CD4-positive, alpha-beta T cell (primary cell): ENCODE data around the gene TTLL6. TPM values are rescaled to one million over a fixed set of nuclear protein-coding genes. Genes with fewer than 3 reads are reported as not detected.

Experiments
- ATAC-seq: fragments of 200-7000 bp; cut with Tn5 transposase; one replicate; pipeline ENCODE4 v1.10.0; 2022; ENCODE audit warnings: mild to moderate bottlenecking; ENCODE audit not compliant: poor library complexity
- CTCF ChIA-PET: fragments of 350-600 bp; sonication (Branson Sonifier 250); formaldehyde crosslinking; loops from one replicate; lab custom pipeline; 2021; ENCODE audit warnings: antibody characterized with exemption, inconsistent platforms; lab: Charles Lee
- POLR2A ChIA-PET: fragments of 350-600 bp; sonication (Branson Sonifier 250); formaldehyde crosslinking; loops from one replicate; lab custom pipeline; 2021; ENCODE audit warnings: antibody characterized with exemption, inconsistent platforms; lab: Charles Lee
- DNase-seq, 14 experiments: peaks; one replicate each; pipeline ENCODE4 v3.0.0-alpha.2; 2013 to 2020; ENCODE audit warnings: mixed read lengths in 2 of 14
- H3K27ac ChIP-seq, 2 donors: one replicate each; pipeline versions ENCODE4 v1.5.1 to v1.7.0; 2013; ENCODE audit warnings: low read length in 2 of 2, low read depth in 1 of 2, mild to moderate bottlenecking in 1 of 2
- H3K27me3 ChIP-seq, 2 experiments: 1 replicate in 1 of 2; 2 replicates in 1 of 2; pipeline versions ENCODE4 v1.6.1 to v1.7.0; 2013; ENCODE audit warnings: low read length in 2 of 2, control low read depth in 1 of 2, mild to moderate bottlenecking in 1 of 2, moderate library complexity in 1 of 2; ENCODE audit not compliant: insufficient read depth in 2 of 2, control insufficient read depth in 1 of 2
- H3K36me3 ChIP-seq: one replicate; pipeline ENCODE4 v1.6.1; 2013; ENCODE audit warnings: low read length, control low read depth; ENCODE audit not compliant: insufficient read depth
- H3K4me1 ChIP-seq: one replicate; pipeline ENCODE4 v1.6.1; 2013; ENCODE audit warnings: low read length, control low read depth; ENCODE audit not compliant: insufficient read depth
- H3K4me3 ChIP-seq: one replicate; pipeline ENCODE4 v1.5.1; 2013; ENCODE audit warnings: mild to moderate bottlenecking, low read length, moderate library complexity
- H3K9me3 ChIP-seq, 2 experiments: 1 replicate in 1 of 2; 2 replicates in 1 of 2; pipeline versions ENCODE4 v1.6.1 to v1.7.0; 2013; ENCODE audit warnings: low read length in 2 of 2, mild to moderate bottlenecking in 2 of 2, control low read depth in 1 of 2, moderate library complexity in 1 of 2; ENCODE audit not compliant: control insufficient read depth in 1 of 2, insufficient read depth in 1 of 2
- H3K27ac Mint-ChIP-seq: one replicate; pipeline ENCODE4 v1.8.0; 2020; ENCODE audit warnings: mixed read lengths
- H3K27me3 Mint-ChIP-seq: one replicate; pipeline ENCODE4 v1.8.0; 2021; ENCODE audit warnings: mixed read lengths
- H3K36me3 Mint-ChIP-seq: one replicate; pipeline ENCODE4 v1.8.0; 2021; ENCODE audit warnings: low read depth, mixed read lengths
- H3K4me1 Mint-ChIP-seq: one replicate; pipeline ENCODE4 v1.8.0; 2021; ENCODE audit warnings: low read depth, mixed read lengths
- H3K4me3 Mint-ChIP-seq: one replicate; pipeline ENCODE4 v1.8.0; 2020; ENCODE audit warnings: mild to moderate bottlenecking, mixed read lengths
- H3K9me3 Mint-ChIP-seq: one replicate; pipeline ENCODE4 v1.8.0; 2020; ENCODE audit warnings: mixed read lengths
- CTCF ChIP-seq: fragments of 200-600 bp; IDR thresholded peaks from one replicate; pipeline ENCODE4 v1.8.0; 2022; ENCODE audit warnings: antibody characterized with exemption, mild to moderate bottlenecking
- intact Hi-C, 2 experiments: fragments of 100-400 bp; cut with DNase I in 1 of 2; cut with micrococcal nuclease in 1 of 2; formaldehyde crosslinking; loops; one replicate each; pipeline versions ENCODE4 v1.15.1 to v1.9.0; 2023 to 2025; cut with DNase I, micrococcal nuclease
- total RNA-seq, 174 experiments: library from RNA in 2 of 174; stranded (reverse) in 2 of 174; gene quantifications; one replicate each; pipeline ENCODE4 v1.2.3 and lab custom pipeline; 2021 to 2026

Gene TTLL6
- total RNA-seq, 2 experiments from 2014 or later, result not detected

- no peak for TF ChIP-seq CTCF
- H3K9me3 Mint-ChIP-seq, result no peaks in the 10 kb centered on the region
- no peak for ATAC-seq
Measured at GRCh38 chr17:48740537-48740936, 76.5 kb downstream of the TTLL6 start.

GRCh38 chr17:48738803-48739526 is 78.1 kb downstream of the TTLL6 start:
- peaks cover 94% of the 10 kb centered on the region for H3K27me3 Mint-ChIP-seq
- Histone ChIP-seq H3K27me3 (peaks cover 90 to 97% of the 10 kb centered on the region in 2 experiments), H3K9me3 (peaks cover 0 to 24% of the 10 kb centered on the region in 2 experiments), H3K4me1 (peaks cover 21% of the 10 kb centered on the region), H3K36me3 (no peaks in the 10 kb centered on the region), H3K4me3 (no peak overlapping the region), H3K27ac (no peak overlapping the region)
- POLR2A ChIA-PET, result interaction anchor here (1.5 kb wide), 1 partner anchor 11 kb away, joined by 6 read pairs; the partner anchor contains the start of gene HOXB13
- DNase-seq (no peak), ATAC-seq (no peak)
- H3K9me3 Mint-ChIP-seq, result no peaks in the 10 kb centered on the region
- H3K27ac Mint-ChIP-seq, result no peak overlapping the region
- intact Hi-C loops, result no loop called here
- TF ChIP-seq CTCF, result no peak
- no peak overlapping the region for H3K4me3 Mint-ChIP-seq
- no peaks in the 10 kb centered on the region for H3K36me3 Mint-ChIP-seq
- H3K4me1 Mint-ChIP-seq, result peaks cover 8% of the 10 kb centered on the region
- CTCF ChIA-PET, result interaction anchor here (0.5 to 2.1 kb wide), 4 partner anchors 15 to 72 kb away, joined by 3 to 7 read pairs (median 4); no protein-coding TSS in a partner anchor

More at GRCh38 chr17:48740537-48740936, 76.5 kb downstream of the TTLL6 start:
- peaks cover 0 to 20% of the 10 kb centered on the region in 2 experiments for H3K9me3 ChIP-seq
- H3K27ac ChIP-seq, result no peak overlapping the region
- H3K27me3 ChIP-seq, result peaks cover 86 to 96% of the 10 kb centered on the region in 2 experiments
- H3K27ac Mint-ChIP-seq, result no peak overlapping the region
- no peak for DNase-seq
- ChIA-PET POLR2A (interaction anchor here (1.1 kb wide), 1 partner anchor 17 kb away, joined by 3 read pairs; the partner anchor contains the start of gene PRAC2), CTCF (interaction anchor here (0.6 kb wide), 1 partner anchor 735 kb away, joined by 3 read pairs; no protein-coding TSS in a partner anchor)
- H3K36me3 Mint-ChIP-seq, result no peaks in the 10 kb centered on the region
- intact Hi-C loops, result no loop called here
- H3K36me3 ChIP-seq, result no peaks in the 10 kb centered on the region
- peaks cover 8% of the 10 kb centered on the region for H3K4me1 Mint-ChIP-seq
- H3K4me3 Mint-ChIP-seq, result no peak overlapping the region
- no peak overlapping the region for H3K4me3 ChIP-seq
- H3K27me3 Mint-ChIP-seq, result peaks cover 94% of the 10 kb centered on the region
- peaks cover 17% of the 10 kb centered on the region for H3K4me1 ChIP-seq

- H3K36me3 ChIP-seq, result no peaks in the 10 kb centered on the region
- H3K4me1 ChIP-seq, result peaks cover 23% of the 10 kb centered on the region
- Mint-ChIP-seq H3K36me3 (no peaks in the 10 kb centered on the region), H3K27ac (no peak overlapping the region), H3K4me1 (peaks cover 12% of the 10 kb centered on the region), H3K27me3 (peaks cover 94% of the 10 kb centered on the region), H3K9me3 (no peaks in the 10 kb centered on the region), H3K4me3 (no peak overlapping the region)
- intact Hi-C loops, result no loop called here
- ATAC-seq, result no peak
- H3K4me3 ChIP-seq, result no peak overlapping the region
- DNase-seq, result no peak
- ChIA-PET POLR2A (interaction anchor here (1.5 kb wide), 1 partner anchor 10 kb away, joined by 6 read pairs; the partner anchor contains the start of gene HOXB13), CTCF (interaction anchor here (0.6 to 2.1 kb wide), 3 partner anchors 14 to 34 kb away, joined by 3 to 7 read pairs (median 6); no protein-coding TSS in a partner anchor)
- TF ChIP-seq CTCF, result no peak
- peaks cover 90 to 97% of the 10 kb centered on the region in 2 experiments for H3K27me3 ChIP-seq
- no peak overlapping the region for H3K27ac ChIP-seq
- H3K9me3 ChIP-seq, result peaks cover 0 to 24% of the 10 kb centered on the region in 2 experiments
Measured at GRCh38 chr17:48738424-48738802, 78.6 kb downstream of the TTLL6 start.
